K562 (cell line): ENCODE data around the gene ZBTB46. TPM values are rescaled to one million over a fixed set of nuclear protein-coding genes. Genes with fewer than 3 reads are reported as not detected.

ENCODE experiments used
- AFF4 ChIP-seq: sonication (generic); formaldehyde crosslinking; IDR thresholded peaks from 2 replicates; pipeline ENCODE4 v1.8.0; 2023; ENCODE audit warnings: mild to moderate bottlenecking, missing genetic modification reagents
- HLTF ChIP-seq: fragments of 450-650 bp; IDR thresholded peaks from 2 replicates; pipeline ENCODE4 v1.6.1; 2016
- MAFF ChIP-seq: IDR thresholded peaks from 2 replicates; pipeline ENCODE4 v1.6.1; 2012; ENCODE audit warnings: low read length, improper control_type of control experiment
- SMARCC2 ChIP-seq: fragments of 450-650 bp; IDR thresholded peaks from 2 replicates; pipeline ENCODE4 v1.6.1; 2017; ENCODE audit warnings: antibody characterized with exemption, moderate library complexity, mild to moderate bottlenecking, low read depth
- SUPT5H ChIP-seq: fragments of 450-650 bp; IDR thresholded peaks from 2 replicates; pipeline ENCODE4 v1.6.1; 2016
- YBX1 ChIP-seq: fragments of 450-650 bp; IDR thresholded peaks from 2 replicates; pipeline ENCODE4 v1.7.1; 2016; ENCODE audit warnings: mild to moderate bottlenecking
- ZNF184 ChIP-seq: sonication (generic); formaldehyde crosslinking; IDR thresholded peaks from 2 replicates; pipeline ENCODE4 v1.5.0; 2020; ENCODE audit warnings: missing genetic modification reagents
- polyA plus RNA-seq, 8 experiments: library from polyadenylated mRNA; depleted of rRNA in 4 of 8; stranded (reverse) in 5 of 8; unstranded in 3 of 8; fragments of >200 nt; fragmentation: Nextera tagmentation in 2 of 8; fragmentation: Illumina TruSeq in 1 of 8; extraction: Ambion mirVana in 2 of 8; extraction: Trizol in 1 of 8; gene quantifications; 2 replicates each; pipeline versions ENCODE4 v1.2.1 to v1.2.3, GENCODE V29; 2011 to 2014; ENCODE audit warnings: inconsistent platforms in 1 of 8, missing spikeins in 1 of 8
- total RNA-seq, 7 experiments: library from RNA; depleted of rRNA in 6 of 7; stranded (reverse); fragments of >200 nt in 6 of 7; fragmentation: Illumina TruSeq in 2 of 7; extraction: Trizol in 2 of 7; gene quantifications; 2 replicates each; pipeline versions ENCODE4 v1.2.1 to v1.2.3, GENCODE V29; 2011 to 2021; ENCODE audit warnings: low replicate concordance in 1 of 7
- TF ChIP-seq, protein P1 (sequence below): fragments of 450-650 bp; IDR thresholded peaks from 2 replicates; pipeline ENCODE4 v1.6.1; 2016; ENCODE audit warnings: antibody characterized with exemption
- TF ChIP-seq, protein P2 (sequence below): fragments of 450-650 bp; formaldehyde crosslinking; IDR thresholded peaks from 2 replicates; pipeline ENCODE4 v1.4.0; 2022; ENCODE audit warnings: missing genetic modification characterization

Gene ZBTB46
- total and polyA plus RNA-seq, 9 of the 15 experiments (the other 6 are each of a cell fraction or from before 2014, with no cell fraction given): 0.29 to 4.1 (median 1.1) TPM

DNA sequence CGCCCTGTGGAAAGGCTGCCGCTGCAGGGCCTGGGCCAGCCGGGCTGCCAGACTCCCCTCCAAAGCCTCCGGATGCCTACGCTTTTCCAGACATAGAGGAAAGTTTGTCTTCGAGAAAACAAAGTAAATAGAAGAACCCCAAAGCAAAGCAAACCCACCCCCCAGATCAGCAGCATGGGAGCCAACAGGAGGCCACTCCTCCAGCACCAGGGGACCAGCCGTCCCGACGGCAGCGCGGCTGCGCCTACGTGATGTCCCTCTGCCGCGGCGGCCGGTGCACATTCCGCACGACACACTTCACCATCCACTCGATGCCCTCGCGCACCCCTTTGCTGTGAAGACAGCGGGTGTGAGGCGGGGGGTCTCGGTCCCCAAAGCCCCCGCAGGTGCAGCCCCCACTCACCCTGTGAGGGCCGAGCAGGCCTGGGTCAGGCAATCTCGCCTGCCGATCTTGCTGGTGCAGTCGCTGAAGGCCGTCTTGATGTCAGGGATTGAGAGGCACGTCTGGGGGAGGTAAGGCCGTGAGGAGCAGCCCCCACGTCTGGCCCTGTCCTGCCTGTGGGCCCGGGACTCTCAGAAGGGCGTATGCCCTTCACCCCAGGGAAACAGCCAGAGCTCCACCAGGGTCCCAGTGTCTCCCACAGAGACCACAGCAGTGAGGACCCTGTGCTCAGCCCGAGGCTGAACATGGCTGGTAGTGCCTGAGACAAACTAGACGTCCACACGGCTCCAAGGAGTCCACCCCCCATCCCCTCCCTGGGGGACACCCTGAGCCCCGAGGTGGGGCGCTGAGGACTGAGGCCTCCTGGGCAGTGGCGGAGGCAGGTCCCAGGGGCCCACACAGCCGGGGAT lies 130.6 kb downstream of the ZBTB46 start (continued):
- TF ChIP-seq AFF4: no peak
- no peak for TF ChIP-seq SMARCC2
- TF ChIP-seq SUPT5H: 0 out of 2 replicates have a peak, but pooled peaks have one; percentile 30
- TF ChIP-seq HLTF: no peak
- TF ChIP-seq ZNF184: no peak
- no peak for TF ChIP-seq YBX1
- TF ChIP-seq, protein P1, sequence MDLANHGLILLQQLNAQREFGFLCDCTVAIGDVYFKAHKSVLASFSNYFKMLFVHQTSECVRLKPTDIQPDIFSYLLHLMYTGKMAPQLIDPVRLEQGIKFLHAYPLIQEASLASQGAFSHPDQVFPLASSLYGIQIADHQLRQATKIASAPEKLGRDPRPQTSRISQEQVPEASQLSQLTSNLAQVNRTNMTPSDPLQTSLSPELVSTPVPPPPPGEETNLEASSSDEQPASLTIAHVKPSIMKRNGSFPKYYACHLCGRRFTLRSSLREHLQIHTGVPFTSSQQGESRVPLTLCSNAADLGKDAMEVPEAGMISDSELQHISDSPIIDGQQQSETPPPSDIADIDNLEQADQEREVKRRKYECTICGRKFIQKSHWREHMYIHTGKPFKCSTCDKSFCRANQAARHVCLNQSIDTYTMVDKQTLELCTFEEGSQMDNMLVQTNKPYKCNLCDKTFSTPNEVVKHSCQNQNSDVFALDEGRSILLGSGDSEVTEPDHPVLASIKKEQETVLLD: no peak
- TF ChIP-seq, protein P2, sequence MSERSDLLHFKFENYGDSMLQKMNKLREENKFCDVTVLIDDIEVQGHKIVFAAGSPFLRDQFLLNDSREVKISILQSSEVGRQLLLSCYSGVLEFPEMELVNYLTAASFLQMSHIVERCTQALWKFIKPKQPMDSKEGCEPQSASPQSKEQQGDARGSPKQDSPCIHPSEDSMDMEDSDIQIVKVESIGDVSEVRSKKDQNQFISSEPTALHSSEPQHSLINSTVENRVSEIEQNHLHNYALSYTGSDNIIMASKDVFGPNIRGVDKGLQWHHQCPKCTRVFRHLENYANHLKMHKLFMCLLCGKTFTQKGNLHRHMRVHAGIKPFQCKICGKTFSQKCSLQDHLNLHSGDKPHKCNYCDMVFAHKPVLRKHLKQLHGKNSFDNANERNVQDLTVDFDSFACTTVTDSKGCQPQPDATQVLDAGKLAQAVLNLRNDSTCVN (CRISPR knock-in tag): no peak
- no peak for TF ChIP-seq MAFF
